HG02642 (cell line): ENCODE measurements around the gene PLXNC1.

Experiments used
- ATAC-seq: cut with Tn5 transposase; IDR thresholded peaks from one replicate; pipeline ENCODE4 v1.9.1; 2021; ENCODE audit warnings: mild to moderate bottlenecking; ENCODE audit not compliant: unreplicated experiment, poor library complexity

Gene PLXNC1

GRCh38 chr12:94318181-94318580 lies 169.8 kb downstream of the PLXNC1 start:
- ATAC-seq: no peak

- ATAC-seq: no peak
Measured at GRCh38 chr12:94320109-94320508, 171.7 kb downstream of the PLXNC1 start.

- no peak for ATAC-seq
Measured at GRCh38 chr12:94322346-94322745, 174.0 kb downstream of the PLXNC1 start.

GRCh38 chr12:94326234-94326633 lies 177.9 kb downstream of the PLXNC1 start:
- ATAC-seq: no peak

- no peak for ATAC-seq
Measured at GRCh38 chr12:94326727-94327126, 178.3 kb downstream of the PLXNC1 start.

GRCh38 chr12:94327809-94328208 lies 179.4 kb downstream of the PLXNC1 start:
- ATAC-seq: no peak

GRCh38 chr12:94329366-94329765 lies 181.0 kb downstream of the PLXNC1 start:
- no peak for ATAC-seq

- no peak for ATAC-seq
Measured at GRCh38 chr12:94333396-94333795, 185.0 kb downstream of the PLXNC1 start.

- ATAC-seq: no peak
Measured at GRCh38 chr12:94336211-94336925, 188.0 kb downstream of the PLXNC1 start.

GRCh38 chr12:94338006-94338794 lies 189.8 kb downstream of the PLXNC1 start:
- no peak for ATAC-seq

- no peak for ATAC-seq
Measured at GRCh38 chr12:94340573-94340972, 192.2 kb downstream of the PLXNC1 start.

GRCh38 chr12:94353130-94353529 lies 204.8 kb downstream of the PLXNC1 start:
- ATAC-seq: no peak
